Measurements from ENCODE around the gene JOSD2.

Gene JOSD2

GRCh38 chr19:50495020-50495531 is 15.9 kb downstream of the JOSD2 start:
- DNase-seq (ENCODE audit: low read depth) = no peak

- DNase-seq (ENCODE audit: low read depth) = no peak
Measured at GRCh38 chr19:50494186-50495019, 16.6 kb downstream of the JOSD2 start.

GRCh38 chr19:50493171-50493570 is 17.8 kb downstream of the JOSD2 start:
- no peak for DNase-seq (ENCODE audit: low read depth)

- no peak for DNase-seq (ENCODE audit: low read depth)
Measured at GRCh38 chr19:50492303-50493052, 18.5 kb downstream of the JOSD2 start.

GRCh38 chr19:50490991-50491472 is 20.0 kb downstream of the JOSD2 start:
- DNase-seq (ENCODE audit: low read depth) = no peak

- no peak for DNase-seq (ENCODE audit: low read depth)
Measured at GRCh38 chr19:50490411-50490811, 20.6 kb downstream of the JOSD2 start.

GRCh38 chr19:50489461-50490011 is 21.5 kb downstream of the JOSD2 start:
- no peak for DNase-seq (ENCODE audit: low read depth)

- DNase-seq (ENCODE audit: low read depth) = no peak
Measured at GRCh38 chr19:50488389-50489194, 22.4 kb downstream of the JOSD2 start.

GRCh38 chr19:50486823-50487515 is 24.0 kb downstream of the JOSD2 start:
- no peak for DNase-seq (ENCODE audit: low read depth)

GRCh38 chr19:50485284-50485955 is 25.6 kb downstream of the JOSD2 start:
- DNase-seq (ENCODE audit: low read depth) = no peak

GRCh38 chr19:50482916-50483315 is 28.1 kb downstream of the JOSD2 start:
- DNase-seq (ENCODE audit: low read depth) = no peak

GRCh38 chr19:50482271-50482855 is 28.6 kb downstream of the JOSD2 start:
- DNase-seq (ENCODE audit: low read depth) = no peak

- DNase-seq (ENCODE audit: low read depth) = no peak
Measured at GRCh38 chr19:50481351-50482149, 29.4 kb downstream of the JOSD2 start.

GRCh38 chr19:50480281-50481111 is 30.5 kb downstream of the JOSD2 start:
- DNase-seq (ENCODE audit: low read depth) = no peak

GRCh38 chr19:50479761-50480251 is 31.2 kb downstream of the JOSD2 start:
- DNase-seq (ENCODE audit: low read depth) = no peak

GRCh38 chr19:50478901-50479715 is 31.9 kb downstream of the JOSD2 start:
- no peak for DNase-seq (ENCODE audit: low read depth)

- DNase-seq (ENCODE audit: low read depth) = no peak
Measured at GRCh38 chr19:50477751-50478515, 33.1 kb downstream of the JOSD2 start.
